ENCODE data around the gene UQCR10. TPM values are rescaled to one million over a fixed set of nuclear protein-coding genes. Genes with fewer than 3 reads are reported as not detected.

Gene UQCR10
- total RNA-seq, 1 experiment from 2014 or later: 119 TPM

- Histone ChIP-seq H3K79me2 (ENCODE audit: insufficient read depth, low read length) (no peaks in the 10 kb centered on the region), H4K20me1 (ENCODE audit: insufficient read depth) (no peaks in the 10 kb centered on the region), H3K36me3 (ENCODE audit: control insufficient read depth in 1 of 2, insufficient read depth in 2 of 2, low read length in 2 of 2) (peaks cover 26 to 42% of the 10 kb centered on the region in 2 experiments; a peak in 3 of 4 replicates), H3K9ac (ENCODE audit: low read length) (no peak overlapping the region), H3K9me2 (ENCODE audit: insufficient read depth) (no peaks in the 10 kb centered on the region), H3K4me2 (ENCODE audit: low read length) (no peak overlapping the region), H3K4me3 (replicated peaks in 1 of 2; ENCODE audit: low read depth in 1 of 2, low read length in 2 of 2) (no peak overlapping the region), H2AFZ (ENCODE audit: low read depth, low read length, poor library complexity, severe bottlenecking) (no peak overlapping the region), H3K27ac (ENCODE audit: low read depth, low read length) (no peak overlapping the region), H3K9me3 (ENCODE audit: control insufficient read depth in 1 of 2, insufficient read depth in 1 of 2, low read depth in 1 of 2, low read length in 2 of 2) (no peaks in the 10 kb centered on the region), H3K27me3 (ENCODE audit: insufficient read depth, low read length) (no peaks in the 10 kb centered on the region), H3K4me1 (ENCODE audit: control insufficient read depth in 1 of 2, insufficient read depth in 2 of 2, low read length in 2 of 2) (peaks cover 20 to 21% of the 10 kb centered on the region in 2 experiments)
- ChIA-PET CTCF (no interaction called here), RAD21 (ENCODE audit: low non-redundant PET in 1 of 2, low total read pairs in 2 of 2, uncharacterized antibody in 2 of 2, unreplicated experiment in 2 of 2) (no interaction called here), POLR2A (no interaction called here)
- intact Hi-C loops (cut with micrococcal nuclease): no loop called here
- TF ChIP-seq CEBPB (IDR thresholded peaks at IDR 0.05; ENCODE audit: low read depth) (no peak), CTCF (IDR thresholded peaks at IDR 0.05 in 2 of 3, conservative IDR thresholded peaks at IDR 0.05 in 1 of 3; ENCODE audit: borderline replicate concordance in 1 of 3, insufficient read depth in 1 of 3, low read depth in 2 of 3, low read length in 2 of 3) (no peak), ZNF274 (IDR thresholded peaks at IDR 0.05; ENCODE audit: low read depth, low read length) (no peak), TCF7L2 (IDR thresholded peaks at IDR 0.05; ENCODE audit: borderline replicate concordance, extremely low read depth, insufficient read depth, insufficient read length) (no peak), SP1 (IDR thresholded peaks at IDR 0.05; ENCODE audit: low read depth) (no peak), ZFX (IDR thresholded peaks at IDR 0.05) (no peak), ZBTB33 (IDR thresholded peaks at IDR 0.05; ENCODE audit: extremely low read depth, insufficient replicate concordance, low read length) (no peak), FOSL1 (IDR thresholded peaks at IDR 0.05; ENCODE audit: low read depth) (no peak), JUND (IDR thresholded peaks at IDR 0.05) (no peak), EZH2phosphoT487 (IDR thresholded peaks at IDR 0.05; ENCODE audit: borderline replicate concordance) (no peak), YY1 (IDR thresholded peaks at IDR 0.05; ENCODE audit: extremely low read depth, insufficient replicate concordance, low read depth, low read length) (no peak), ATF3 (IDR thresholded peaks at IDR 0.05) (no peak), ELF1 (IDR thresholded peaks at IDR 0.05; ENCODE audit: borderline replicate concordance, low read depth) (no peak), SIN3A (IDR thresholded peaks at IDR 0.05; ENCODE audit: low read depth) (no peak), POLR2AphosphoS5 (IDR thresholded peaks at IDR 0.05; ENCODE audit: low read depth, low read length) (no peak), CBX3 (IDR thresholded peaks at IDR 0.05; ENCODE audit: low read depth) (no peak), MAX (IDR thresholded peaks at IDR 0.05) (no peak), RAD21 (IDR thresholded peaks at IDR 0.05; ENCODE audit: low read depth) (no peak), EZH2 (IDR thresholded peaks at IDR 0.05) (no peak)
- DNase-seq (ENCODE audit: low read depth, low spot score) (no peak), ATAC-seq (no peak)
- BruUV-seq (replicated peaks): no TSS peak
Observed at GRCh38 chr22:29803190-29803589, 36.0 kb downstream of the UQCR10 start.

All from HCT116 (cell line).